ENCODE data around the gene IL17C. TPM values are rescaled to one million over a fixed set of nuclear protein-coding genes. Genes with fewer than 3 reads are reported as not detected.
"Not testable (repeated sequence)": the region's sequence is repeated elsewhere in the genome, so short reads cannot be mapped to it uniquely, and the experiment has no call there.

Gene IL17C
- total RNA-seq, 1 experiment from 2014 or later, result not detected

DNA sequence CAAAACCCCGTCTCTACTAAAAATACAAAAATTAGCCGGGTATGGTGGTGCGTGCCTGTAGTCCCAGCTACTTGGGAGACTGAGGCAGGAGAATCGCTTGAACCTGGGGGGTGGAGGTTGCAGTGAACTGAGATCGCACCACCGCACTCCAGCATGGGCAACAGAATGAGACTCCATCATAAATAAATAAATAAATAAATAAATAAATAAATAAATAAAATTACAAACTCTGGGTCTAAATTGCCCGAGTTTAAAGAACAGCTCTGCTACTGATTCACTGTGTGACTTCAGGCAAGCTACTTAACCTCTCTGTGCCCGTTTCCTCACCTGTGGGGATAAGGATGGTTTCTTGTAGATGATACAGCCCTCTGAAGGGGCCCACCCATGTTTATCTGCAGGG, 31.1 kb downstream of the IL17C start:
- not testable (repeated sequence) for H3K79me2 ChIP-seq (ENCODE audit: low read length); H4K20me1 ChIP-seq (ENCODE audit: insufficient read depth, low read depth, low read length); H3K36me3 ChIP-seq (ENCODE audit: insufficient read depth, low read length); H3K27me3 ChIP-seq (ENCODE audit: low read length); H3K9me3 ChIP-seq (ENCODE audit: low read length); DNase-seq; H3K9ac ChIP-seq (ENCODE audit: low read length); H3K4me2 ChIP-seq (ENCODE audit: low read depth, low read length, poor library complexity, severe bottlenecking); H3K4me3 ChIP-seq (ENCODE audit: low read length); H3K9me2 ChIP-seq (replicated peaks; ENCODE audit: insufficient read depth, low read length); H2AFZ ChIP-seq (ENCODE audit: low read length); H3K27ac ChIP-seq (ENCODE audit: low read length)
- H3K4me1 ChIP-seq (ENCODE audit: low read length), result peaks cover 12% of the 10 kb centered on the region

DNA sequence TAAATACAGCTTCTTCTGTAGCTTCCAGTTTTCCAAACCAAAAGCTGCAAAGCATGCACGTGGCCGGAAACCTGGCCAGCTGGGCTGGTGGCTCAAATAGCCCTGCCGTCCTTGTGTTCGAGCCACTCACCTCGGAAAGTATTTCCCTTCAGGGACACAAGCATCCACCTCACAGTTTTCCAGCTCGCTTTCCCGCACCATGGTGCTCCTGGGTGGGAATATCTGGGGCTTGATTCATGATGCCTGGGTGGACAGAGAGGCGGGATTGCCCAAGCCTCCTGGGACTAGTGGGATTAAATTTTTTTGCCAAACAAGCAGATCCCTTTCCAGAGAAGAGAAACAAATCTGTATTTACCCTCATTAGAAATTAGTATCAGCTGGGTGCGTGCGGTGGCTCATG, 31.6 kb downstream of the IL17C start:
- Histone ChIP-seq H3K27ac (ENCODE audit: low read length) (no peak overlapping the region), H4K20me1 (ENCODE audit: insufficient read depth, low read depth, low read length) (no peaks in the 10 kb centered on the region), H3K27me3 (ENCODE audit: low read length) (no peaks in the 10 kb centered on the region), H3K36me3 (ENCODE audit: insufficient read depth, low read length) (no peaks in the 10 kb centered on the region), H3K79me2 (ENCODE audit: low read length) (no peaks in the 10 kb centered on the region), H3K4me1 (ENCODE audit: low read length) (peaks cover 8% of the 10 kb centered on the region), H3K4me3 (ENCODE audit: low read length) (no peak overlapping the region), H3K4me2 (ENCODE audit: low read depth, low read length, poor library complexity, severe bottlenecking) (no peak overlapping the region), H3K9me2 (replicated peaks; ENCODE audit: insufficient read depth, low read length) (no peaks in the 10 kb centered on the region), H3K9me3 (ENCODE audit: low read length) (no peaks in the 10 kb centered on the region), H2AFZ (ENCODE audit: low read length) (no peak overlapping the region), H3K9ac (ENCODE audit: low read length) (no peak overlapping the region)
- no peak for DNase-seq

DNA sequence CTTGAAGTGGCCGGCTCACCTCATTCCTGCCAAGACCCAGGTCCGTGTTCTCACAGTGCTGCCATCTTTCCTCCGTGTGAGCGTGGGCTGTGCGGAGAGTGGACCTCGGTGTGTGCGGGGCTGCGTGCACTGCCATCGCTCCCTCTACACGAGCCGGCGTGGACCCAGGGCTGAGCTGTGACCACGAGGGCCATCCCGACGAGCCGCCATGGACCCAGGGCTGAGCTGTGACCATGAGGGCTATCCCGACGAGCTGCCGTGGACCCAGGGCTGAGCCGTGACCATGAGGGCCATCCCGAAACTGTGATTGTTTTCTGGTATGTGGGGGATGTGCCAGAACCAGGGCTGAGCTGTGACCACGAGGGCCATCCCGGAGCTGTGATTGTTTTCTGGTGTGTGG, 33.4 kb downstream of the IL17C start:
- H3K4me3 ChIP-seq (ENCODE audit: low read length), result no peak overlapping the region
- no peaks in the 10 kb centered on the region for H3K4me1 ChIP-seq (ENCODE audit: low read length)
- H3K27me3 ChIP-seq (ENCODE audit: low read length), result no peaks in the 10 kb centered on the region
- no peaks in the 10 kb centered on the region for H3K79me2 ChIP-seq (ENCODE audit: low read length)
- no peaks in the 10 kb centered on the region for H3K36me3 ChIP-seq (ENCODE audit: insufficient read depth, low read length)
- H4K20me1 ChIP-seq (ENCODE audit: insufficient read depth, low read depth, low read length), result no peaks in the 10 kb centered on the region
- H3K9me3 ChIP-seq (ENCODE audit: low read length), result no peaks in the 10 kb centered on the region
- DNase-seq, result no peak
- H3K27ac ChIP-seq (ENCODE audit: low read length), result no peak overlapping the region
- H3K4me2 ChIP-seq (ENCODE audit: low read depth, low read length, poor library complexity, severe bottlenecking), result no peak overlapping the region
- no peaks in the 10 kb centered on the region for H3K9me2 ChIP-seq (replicated peaks; ENCODE audit: insufficient read depth, low read length)
- no peak overlapping the region for H2AFZ ChIP-seq (ENCODE audit: low read length)
- H3K9ac ChIP-seq (ENCODE audit: low read length), result no peak overlapping the region

DNA sequence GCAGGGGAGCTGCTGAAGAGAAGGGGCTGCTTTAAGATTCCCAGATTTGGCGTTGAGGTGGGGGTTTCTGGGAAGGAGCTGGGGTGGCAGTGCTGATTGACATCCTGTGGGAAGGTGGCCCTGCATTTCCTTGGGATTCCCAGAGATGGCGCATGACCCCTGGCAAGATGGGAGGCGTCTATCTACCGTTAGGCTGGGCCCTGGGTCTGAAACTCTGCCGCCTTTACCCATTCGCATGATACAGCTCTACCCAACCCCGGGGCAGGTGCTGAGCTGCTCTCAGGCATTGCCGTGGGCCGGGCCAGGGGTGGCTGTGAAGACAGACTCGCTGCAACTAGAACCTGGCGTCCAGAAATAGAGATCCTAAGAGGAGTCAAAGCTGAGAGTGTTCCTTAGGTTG, 34.4 kb downstream of the IL17C start:
- Histone ChIP-seq H3K9me2 (replicated peaks; ENCODE audit: insufficient read depth, low read length) (no peaks in the 10 kb centered on the region), H3K36me3 (ENCODE audit: insufficient read depth, low read length) (no peaks in the 10 kb centered on the region), H3K4me2 (ENCODE audit: low read depth, low read length, poor library complexity, severe bottlenecking) (no peak overlapping the region), H3K9ac (ENCODE audit: low read length) (no peak overlapping the region), H3K9me3 (ENCODE audit: low read length) (no peaks in the 10 kb centered on the region), H3K4me1 (ENCODE audit: low read length) (no peaks in the 10 kb centered on the region), H2AFZ (ENCODE audit: low read length) (no peak overlapping the region), H3K27ac (ENCODE audit: low read length) (no peak overlapping the region), H3K79me2 (ENCODE audit: low read length) (no peaks in the 10 kb centered on the region), H3K27me3 (ENCODE audit: low read length) (no peaks in the 10 kb centered on the region), H3K4me3 (ENCODE audit: low read length) (no peak overlapping the region), H4K20me1 (ENCODE audit: insufficient read depth, low read depth, low read length) (no peaks in the 10 kb centered on the region)
- no peak for DNase-seq

DNA sequence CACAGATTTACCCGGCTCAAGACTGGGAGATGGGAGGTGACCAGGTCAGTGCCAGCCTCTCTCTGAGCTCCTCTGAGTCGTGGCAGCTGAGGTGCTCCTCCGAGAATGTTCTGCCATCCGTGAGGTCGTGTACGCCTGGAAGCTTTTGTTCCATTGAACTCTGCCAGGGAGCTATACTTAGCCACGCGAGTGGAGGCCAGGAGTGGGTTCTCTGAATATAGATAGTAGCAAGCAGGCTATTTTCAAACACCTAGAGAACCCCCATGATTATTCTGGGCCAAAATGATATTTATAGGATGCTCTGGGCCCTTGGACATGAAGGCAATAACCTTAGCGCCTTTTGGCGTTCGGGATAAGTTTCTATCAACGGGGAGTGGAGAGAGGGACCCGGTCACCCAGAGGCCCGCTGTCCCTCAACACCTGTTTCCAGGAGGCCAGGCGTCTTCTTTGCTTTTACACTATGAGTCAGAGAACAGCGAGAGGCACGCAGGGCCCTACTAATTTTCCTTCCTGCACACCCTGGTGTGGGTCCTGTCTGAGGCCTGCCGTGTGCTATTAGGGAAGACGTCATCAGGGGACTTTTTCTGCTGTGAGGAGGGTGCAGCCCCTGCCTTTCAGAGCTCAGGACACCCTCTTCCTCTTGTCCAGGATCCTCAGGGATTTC, 35.5 kb downstream of the IL17C start:
- Histone ChIP-seq H3K4me1 (ENCODE audit: low read length) (no peaks in the 10 kb centered on the region), H2AFZ (ENCODE audit: low read length) (no peak overlapping the region), H3K36me3 (ENCODE audit: insufficient read depth, low read length) (no peaks in the 10 kb centered on the region), H3K27me3 (ENCODE audit: low read length) (no peaks in the 10 kb centered on the region), H3K9ac (ENCODE audit: low read length) (no peak overlapping the region), H3K79me2 (ENCODE audit: low read length) (no peaks in the 10 kb centered on the region), H3K4me2 (ENCODE audit: low read depth, low read length, poor library complexity, severe bottlenecking) (no peak overlapping the region), H3K9me3 (ENCODE audit: low read length) (no peaks in the 10 kb centered on the region), H3K9me2 (replicated peaks; ENCODE audit: insufficient read depth, low read length) (no peaks in the 10 kb centered on the region), H4K20me1 (ENCODE audit: insufficient read depth, low read depth, low read length) (no peaks in the 10 kb centered on the region), H3K4me3 (ENCODE audit: low read length) (no peak overlapping the region), H3K27ac (ENCODE audit: low read length) (no peak overlapping the region)
- no peak for DNase-seq

DNA sequence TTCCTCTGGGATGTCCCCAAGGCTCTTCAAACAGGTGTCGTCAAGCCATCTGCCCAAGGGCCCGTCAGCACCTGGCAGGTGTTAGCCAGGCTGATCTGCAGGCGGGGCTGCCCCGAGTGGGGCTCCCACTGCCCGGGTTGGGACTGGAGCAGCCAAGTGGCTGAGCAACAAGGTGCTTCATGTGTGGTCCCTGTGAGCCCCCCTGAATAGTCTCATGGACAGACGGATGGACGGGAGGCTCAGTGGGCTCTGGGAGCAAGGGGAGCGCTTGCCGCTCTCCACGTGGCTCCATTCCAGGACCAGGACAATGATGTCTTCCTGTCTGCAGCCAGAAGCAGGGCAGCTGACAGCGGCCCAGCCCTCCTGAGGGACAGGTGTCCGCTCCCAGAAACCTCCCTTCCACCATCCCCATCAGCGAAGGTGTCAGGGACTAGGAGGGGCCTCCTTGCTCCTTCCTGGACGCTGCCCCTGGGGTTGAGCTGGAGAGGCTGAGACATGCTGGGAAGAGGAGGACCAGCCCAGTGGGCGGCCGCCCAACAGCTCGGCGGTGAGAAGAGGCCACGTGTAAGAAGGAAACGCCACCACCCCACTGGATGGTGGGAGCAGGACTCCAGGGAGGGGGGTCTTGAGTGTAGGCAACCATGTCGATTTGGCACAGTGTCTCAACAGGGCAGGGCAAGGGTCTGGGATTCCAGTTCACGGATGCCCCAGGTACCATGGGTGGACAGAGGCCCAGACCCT, 38.3 kb downstream of the IL17C start:
- Histone ChIP-seq H3K9ac (ENCODE audit: low read length) (no peak overlapping the region), H3K36me3 (ENCODE audit: insufficient read depth, low read length) (no peaks in the 10 kb centered on the region)
- DNase-seq, result no peak

DNA sequence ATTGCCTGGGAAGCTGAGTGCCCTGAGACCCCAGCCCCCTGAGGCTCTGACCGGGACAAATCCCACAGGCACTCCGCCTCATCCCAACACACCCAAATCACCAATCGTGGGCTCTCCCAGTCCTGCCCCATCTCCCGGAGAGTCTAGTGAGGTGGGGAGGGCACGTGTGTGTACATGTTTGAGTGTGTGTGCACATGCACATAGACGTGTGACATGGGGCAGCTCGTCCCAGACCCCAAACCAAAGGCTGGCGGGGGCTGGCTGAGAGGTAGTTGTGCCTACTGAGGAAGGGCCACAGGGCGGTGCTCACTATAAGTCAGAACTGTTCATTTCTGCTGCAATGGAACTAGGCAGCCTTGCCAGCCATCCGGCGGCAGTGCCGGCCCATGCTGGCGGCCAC, 39.3 kb downstream of the IL17C start:
- Histone ChIP-seq H3K4me1 (ENCODE audit: low read length) (peaks cover 20% of the 10 kb centered on the region), H3K9ac (ENCODE audit: low read length) (no peak overlapping the region), H3K9me3 (ENCODE audit: low read length) (no peaks in the 10 kb centered on the region), H2AFZ (ENCODE audit: low read length) (no peak overlapping the region), H3K4me3 (ENCODE audit: low read length) (no peak overlapping the region), H3K9me2 (replicated peaks; ENCODE audit: insufficient read depth, low read length) (no peaks in the 10 kb centered on the region), H3K27me3 (ENCODE audit: low read length) (no peaks in the 10 kb centered on the region), H4K20me1 (ENCODE audit: insufficient read depth, low read depth, low read length) (no peaks in the 10 kb centered on the region), H3K4me2 (ENCODE audit: low read depth, low read length, poor library complexity, severe bottlenecking) (no peak overlapping the region), H3K36me3 (ENCODE audit: insufficient read depth, low read length) (no peaks in the 10 kb centered on the region), H3K27ac (ENCODE audit: low read length) (no peak overlapping the region), H3K79me2 (ENCODE audit: low read length) (no peaks in the 10 kb centered on the region)
- DNase-seq, result no peak

More for the DNA sequence above, 38.3 kb downstream of the IL17C start:
- no peaks in the 10 kb centered on the region for H4K20me1 ChIP-seq (ENCODE audit: insufficient read depth, low read depth, low read length)
- H3K4me3 ChIP-seq (ENCODE audit: low read length), result no peak overlapping the region
- H3K79me2 ChIP-seq (ENCODE audit: low read length), result no peaks in the 10 kb centered on the region
- no peaks in the 10 kb centered on the region for H3K9me3 ChIP-seq (ENCODE audit: low read length)
- no peaks in the 10 kb centered on the region for H3K9me2 ChIP-seq (replicated peaks; ENCODE audit: insufficient read depth, low read length)
- H3K27me3 ChIP-seq (ENCODE audit: low read length), result no peaks in the 10 kb centered on the region
- H3K4me1 ChIP-seq (ENCODE audit: low read length), result peaks cover 11% of the 10 kb centered on the region
- H2AFZ ChIP-seq (ENCODE audit: low read length), result no peak overlapping the region
- no peak overlapping the region for H3K27ac ChIP-seq (ENCODE audit: low read length)
- H3K4me2 ChIP-seq (ENCODE audit: low read depth, low read length, poor library complexity, severe bottlenecking), result no peak overlapping the region

DNA sequence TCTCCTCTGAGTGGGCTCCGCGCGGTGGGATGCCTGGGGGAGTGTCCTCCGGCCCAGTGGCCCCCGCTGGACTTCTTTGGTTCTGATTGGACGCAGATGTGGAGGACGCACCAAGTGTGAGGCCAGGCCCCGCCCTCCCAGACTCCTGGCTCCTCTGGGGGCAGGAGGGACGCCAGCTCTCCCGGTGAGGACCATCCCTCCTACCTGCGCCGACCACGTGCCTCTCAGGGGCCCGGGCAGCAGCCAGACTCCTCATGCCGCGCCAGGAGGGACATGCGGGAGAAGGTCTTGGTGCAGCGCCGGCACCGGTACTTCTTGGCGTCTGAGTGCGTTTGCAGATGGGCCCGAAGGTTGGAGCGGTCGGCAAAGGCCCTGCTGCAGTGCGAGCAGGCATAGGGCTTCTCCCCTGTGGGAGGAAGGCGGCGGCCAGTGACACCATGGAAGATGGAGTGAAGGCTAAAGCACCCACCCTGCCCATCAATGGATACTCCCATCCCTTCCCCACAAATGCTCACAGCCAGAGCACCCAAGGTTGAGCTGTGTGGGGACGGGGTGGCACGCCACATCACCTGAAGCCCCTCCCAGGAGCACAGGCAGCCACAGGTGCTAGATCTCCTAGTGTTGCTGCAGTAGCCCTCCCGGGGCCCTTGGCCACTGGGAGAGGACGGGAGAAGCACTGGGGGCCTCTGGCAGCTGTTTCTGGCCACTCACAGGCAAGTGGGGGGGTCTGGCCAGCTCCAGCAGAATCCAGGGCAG, 40.0 kb downstream of the IL17C start:
- DNase-seq, result no peak
- Histone ChIP-seq H4K20me1 (ENCODE audit: insufficient read depth, low read depth, low read length) (no peaks in the 10 kb centered on the region), H2AFZ (ENCODE audit: low read length) (no peak overlapping the region), H3K9ac (ENCODE audit: low read length) (no peak overlapping the region), H3K36me3 (ENCODE audit: insufficient read depth, low read length) (no peaks in the 10 kb centered on the region), H3K4me2 (ENCODE audit: low read depth, low read length, poor library complexity, severe bottlenecking) (no peak overlapping the region), H3K9me3 (ENCODE audit: low read length) (no peaks in the 10 kb centered on the region), H3K4me1 (ENCODE audit: low read length) (peaks cover 20% of the 10 kb centered on the region), H3K4me3 (ENCODE audit: low read length) (no peak overlapping the region), H3K9me2 (replicated peaks; ENCODE audit: insufficient read depth, low read length) (no peaks in the 10 kb centered on the region), H3K79me2 (ENCODE audit: low read length) (no peaks in the 10 kb centered on the region), H3K27ac (ENCODE audit: low read length) (no peak overlapping the region), H3K27me3 (ENCODE audit: low read length) (no peaks in the 10 kb centered on the region)
